ENCODE results near the gene ARRDC4. TPM values are rescaled to one million over a fixed set of nuclear protein-coding genes. Genes with fewer than 3 reads are reported as not detected.

Gene ARRDC4
- total and polyA plus RNA-seq, 2 of the 4 experiments (the other 2 are of a cell fraction), result 5.3 to 9.1 TPM

DNA sequence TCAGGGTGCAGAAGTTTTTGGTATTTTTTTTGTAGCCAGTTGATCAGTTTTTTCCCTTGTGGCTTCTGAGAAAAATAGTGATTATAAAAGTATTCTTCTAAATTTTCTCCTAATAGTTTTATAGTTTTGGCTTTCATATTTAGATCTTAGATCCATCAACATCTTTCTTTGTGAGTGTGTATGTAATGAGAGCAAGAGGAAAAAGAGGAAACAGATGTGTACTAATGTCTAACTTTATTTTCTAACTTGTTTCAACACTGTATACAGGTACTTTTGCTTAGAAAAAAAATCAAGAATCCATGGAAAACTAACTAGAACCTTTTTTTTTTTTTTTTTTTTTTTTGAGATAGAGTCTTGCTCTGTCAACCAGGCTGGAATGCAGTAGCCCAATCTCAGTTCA lies 53.1 kb downstream of the ARRDC4 start:
- no peaks in the 10 kb centered on the region for H3K9me1 ChIP-seq (ENCODE audit: insufficient read depth, low read length)
- H2BK120ac ChIP-seq (ENCODE audit: low read depth, low read length), result no peak overlapping the region
- no peak overlapping the region for H3K23ac ChIP-seq (ENCODE audit: low read depth, low read length)
- no peak overlapping the region for H2AFZ ChIP-seq (replicated peaks; ENCODE audit: low read length, poor library complexity)
- CTCF ChIA-PET, result no interaction called here
- no peaks in the 10 kb centered on the region for H4K20me1 ChIP-seq (ENCODE audit: insufficient read depth, low read length)
- H3K36me3 ChIP-seq (ENCODE audit: control insufficient read depth, insufficient read depth, low read length), result no peaks in the 10 kb centered on the region
- H3K4me1 ChIP-seq (ENCODE audit: control insufficient read depth, insufficient read depth, low read length), result no peaks in the 10 kb centered on the region
- H3K27ac ChIP-seq (ENCODE audit: insufficient read depth, low read length), result no peak overlapping the region
- TF ChIP-seq CHD1 (IDR thresholded peaks at IDR 0.05; ENCODE audit: low read depth, low read length) (no peak), NFE2L2 (IDR thresholded peaks at IDR 0.05; ENCODE audit: low read depth, low read length) (no peak), CEBPB (IDR thresholded peaks at IDR 0.05; ENCODE audit: low read depth, low read length) (no peak)
- no peak overlapping the region for H4K5ac ChIP-seq (ENCODE audit: low read depth, low read length)
- no peaks in the 10 kb centered on the region for H3K79me1 ChIP-seq (ENCODE audit: low read depth in 1 of 2, low read length in 2 of 2)
- no peak overlapping the region for H2BK20ac ChIP-seq (ENCODE audit: low read depth, low read length)
- peaks cover 10% of the 10 kb centered on the region for H3K9me3 ChIP-seq (ENCODE audit: control insufficient read depth, insufficient read depth, low read length)
- H4K91ac ChIP-seq (ENCODE audit: insufficient read depth, low read depth, low read length), result no peak overlapping the region
- H2AK5ac ChIP-seq (ENCODE audit: low read depth, low read length), result no peak overlapping the region
- no peak overlapping the region for H2BK5ac ChIP-seq (ENCODE audit: low read depth, low read length, poor library complexity, severe bottlenecking)
- no peak overlapping the region for H2AK9ac ChIP-seq (replicated peaks; ENCODE audit: low read depth, low read length, poor library complexity)
- H3K14ac ChIP-seq (replicated peaks; ENCODE audit: low read depth, low read length), result no peak overlapping the region
- no peak overlapping the region for H3K9ac ChIP-seq (ENCODE audit: low read depth, low read length)
- no peak overlapping the region for H3K4ac ChIP-seq (ENCODE audit: low read depth, low read length)
- in situ Hi-C loops (cut with MboI; ENCODE audit: low sequenced_read_pairs) (no loop called here), intact Hi-C loops (cut with micrococcal nuclease) (no loop called here), dilution Hi-C loops (cut with HindIII; ENCODE audit: low sequenced_read_pairs, unreplicated experiment) (no loop called here)
- no peak overlapping the region for H2BK15ac ChIP-seq (ENCODE audit: low read depth, low read length)
- DNase-seq (no peak), ATAC-seq (ENCODE audit: low read depth) (no peak)
- no peak overlapping the region for H3K4me2 ChIP-seq (ENCODE audit: low read depth, low read length)
- no peak overlapping the region for H4K8ac ChIP-seq (ENCODE audit: low read depth in 2 of 2, low read length in 2 of 2)
- H3K18ac ChIP-seq (ENCODE audit: low read depth, low read length), result no peak overlapping the region
- no peak overlapping the region for H3K56ac ChIP-seq (ENCODE audit: extremely low read depth, insufficient read depth, low read length)
- POLR2A ChIA-PET (ENCODE audit: unreplicated experiment), result no interaction called here
- BruUV-seq (replicated peaks), result no TSS peak
- no peaks in the 10 kb centered on the region for H3K27me3 ChIP-seq (ENCODE audit: control insufficient read depth, insufficient read depth, low read length)
- no peak overlapping the region for H3K4me3 ChIP-seq (ENCODE audit: insufficient read depth, low read depth, low read length)

Measured in IMR-90 (cell line).